ENCODE data around the gene RABGAP1L.
"Not testable (repeated sequence)": the region's sequence is repeated elsewhere in the genome, so short reads cannot be mapped to it uniquely, and the experiment has no call there.

RABGAP1L gene

DNA sequence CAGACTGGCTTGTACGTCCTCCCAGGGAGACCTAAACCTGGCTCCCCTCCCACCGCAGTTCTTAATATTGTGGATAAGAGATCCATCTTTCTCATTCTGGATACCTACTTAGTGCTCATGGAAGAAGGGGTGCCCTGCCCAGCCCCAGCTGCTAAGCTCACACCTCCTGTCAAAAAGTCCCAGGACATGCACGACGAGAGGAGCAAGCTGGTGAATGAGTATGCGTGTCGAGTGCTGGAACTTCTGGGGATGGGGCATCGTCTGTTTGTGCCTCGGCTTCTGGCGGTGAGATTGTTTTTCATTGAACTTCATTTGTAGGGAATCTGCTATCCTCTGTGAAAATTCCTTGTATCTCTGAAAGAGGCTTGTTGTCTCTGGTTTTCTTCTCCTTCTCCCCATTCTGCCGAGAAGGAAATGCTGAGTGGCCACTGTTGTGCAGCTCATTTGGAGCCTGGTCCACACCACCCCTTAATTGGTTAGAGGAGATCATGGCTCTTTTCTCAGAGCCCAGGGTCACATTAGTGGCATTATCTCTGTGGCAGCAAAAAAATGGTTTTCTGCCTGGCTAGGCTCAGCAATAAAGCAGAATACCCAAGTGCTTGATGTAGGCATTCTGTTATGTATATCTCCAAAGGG is 641.0 kb downstream of the RABGAP1L start:
- no peak for DNase-seq (ENCODE audit: low read depth, low spot score)

DNA sequence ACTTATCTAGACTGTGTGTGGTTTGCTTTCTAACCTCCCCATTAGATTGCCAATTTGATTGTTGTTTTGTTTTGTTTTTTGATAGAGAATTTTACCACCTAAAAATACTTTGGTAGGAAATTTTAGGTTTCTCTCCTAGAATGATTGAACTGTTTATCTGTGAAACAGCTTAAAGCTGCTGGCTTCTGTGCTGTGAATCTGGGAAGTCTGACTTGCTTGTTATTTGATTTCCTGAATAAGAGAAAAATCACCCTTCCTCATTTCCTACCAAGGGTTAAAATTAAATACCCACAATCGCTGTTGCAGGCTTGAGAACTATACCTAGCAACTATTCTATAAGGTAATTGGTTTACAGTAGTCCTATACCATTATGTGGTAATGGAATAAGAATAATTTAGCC is 641.6 kb downstream of the RABGAP1L start:
- DNase-seq (ENCODE audit: low read depth, low spot score) = no peak

DNA sequence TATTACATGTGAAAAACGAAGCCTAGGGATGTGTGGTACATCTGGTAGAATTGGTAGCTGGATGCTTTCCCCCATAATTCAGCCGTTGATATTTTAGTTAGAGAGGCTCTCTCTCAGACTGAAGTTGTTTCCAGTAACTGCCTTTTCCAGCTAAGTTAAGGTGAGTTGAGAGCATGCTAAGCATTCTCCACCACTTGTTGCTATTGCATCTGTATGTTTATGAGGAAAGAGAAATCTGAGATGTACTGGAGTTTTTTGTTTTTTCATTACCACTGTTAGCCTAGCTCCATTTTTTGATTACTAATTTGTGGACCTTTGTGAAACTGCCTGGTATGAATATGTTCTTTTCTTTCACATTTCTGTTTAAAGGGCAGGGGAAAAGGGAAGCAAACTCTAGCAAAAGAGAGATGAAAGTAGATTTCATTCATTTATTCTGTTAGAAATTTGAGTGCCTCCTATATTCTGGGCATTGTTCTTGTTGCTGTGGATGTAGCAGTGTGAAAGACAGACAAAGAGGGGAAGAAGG is 650.5 kb downstream of the RABGAP1L start:
- DNase-seq (ENCODE audit: low read depth, low spot score) = no peak

DNA sequence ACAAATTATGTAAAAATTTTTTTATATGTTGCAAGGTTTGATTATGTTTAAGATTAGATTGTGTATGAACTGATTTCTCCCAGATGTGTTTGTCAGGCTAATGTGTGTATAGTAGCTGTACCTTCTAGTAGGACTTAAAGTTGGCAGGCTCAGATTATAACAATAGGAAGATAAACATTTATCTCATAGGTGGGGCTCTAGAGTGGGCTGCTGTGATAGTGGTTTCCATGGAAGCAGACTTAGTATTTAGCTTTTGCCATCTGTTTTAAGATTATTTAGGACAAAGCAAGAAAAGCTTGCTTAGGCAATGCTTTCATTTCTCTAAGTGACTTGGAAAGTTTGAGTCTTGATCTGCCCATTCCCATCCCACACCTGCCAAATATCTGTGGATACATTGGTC is 652.7 kb downstream of the RABGAP1L start:
- no peak for DNase-seq (ENCODE audit: low read depth, low spot score)

DNA sequence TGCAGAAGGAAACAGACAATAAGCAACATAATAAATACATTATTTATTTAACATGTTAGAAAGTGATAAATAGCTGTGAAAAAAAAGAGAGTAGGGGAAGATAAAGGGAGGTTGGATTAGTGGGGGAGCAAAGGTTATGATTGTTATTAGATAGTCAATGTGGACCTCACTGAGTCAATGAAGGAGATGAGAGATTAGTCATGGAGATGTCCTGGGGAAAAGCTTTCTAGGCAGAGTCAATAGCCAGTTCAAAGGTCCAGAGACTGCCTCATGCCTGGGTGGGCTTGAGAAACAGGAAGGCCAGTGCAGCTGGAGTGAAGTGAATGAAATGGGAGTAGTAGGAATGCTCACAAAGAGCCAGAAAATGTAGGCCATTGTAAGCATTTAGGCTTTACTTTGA is 653.3 kb downstream of the RABGAP1L start:
- no peak for DNase-seq (ENCODE audit: low read depth, low spot score)

DNA sequence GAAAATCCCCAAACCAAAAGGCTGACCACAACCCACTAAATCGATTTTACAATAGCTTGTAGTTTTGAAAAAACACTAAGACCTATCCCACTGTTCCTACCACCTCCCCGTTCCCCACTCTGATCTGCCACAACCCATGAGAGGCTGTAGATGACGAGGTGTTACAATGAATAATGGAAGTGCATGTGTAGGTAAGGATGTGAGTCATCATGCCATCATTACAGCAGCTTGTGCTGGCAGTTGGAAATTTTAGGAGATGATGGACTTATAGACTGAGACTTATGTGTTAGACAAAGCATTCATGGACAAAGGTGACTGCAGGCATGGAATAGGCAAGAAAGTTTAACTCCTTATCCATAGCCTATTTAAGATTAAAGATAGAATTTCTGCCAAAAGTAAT is 655.7 kb downstream of the RABGAP1L start:
- DNase-seq (ENCODE audit: low read depth, low spot score) = no peak

DNA sequence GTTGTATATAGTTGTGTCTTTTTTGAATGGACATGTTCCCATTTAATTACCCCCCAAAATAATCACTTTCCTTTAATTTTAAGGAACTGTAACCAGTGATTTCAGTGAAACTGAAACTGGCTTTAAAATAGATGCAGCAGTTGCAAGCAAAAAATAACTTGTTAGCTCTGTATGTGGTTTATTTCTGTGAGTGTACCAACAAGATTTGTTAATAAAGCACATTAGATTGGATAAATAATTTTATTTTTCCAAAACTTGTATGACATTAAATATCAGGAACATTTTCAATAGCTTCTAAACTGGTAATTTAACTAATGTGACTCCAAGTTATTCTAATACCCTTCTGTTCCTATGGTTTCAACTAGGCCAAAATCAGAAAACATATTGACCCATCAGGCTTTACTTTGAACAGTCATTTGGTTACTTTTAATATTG is 656.2 kb downstream of the RABGAP1L start:
- no peak for DNase-seq (ENCODE audit: low read depth, low spot score)

DNA sequence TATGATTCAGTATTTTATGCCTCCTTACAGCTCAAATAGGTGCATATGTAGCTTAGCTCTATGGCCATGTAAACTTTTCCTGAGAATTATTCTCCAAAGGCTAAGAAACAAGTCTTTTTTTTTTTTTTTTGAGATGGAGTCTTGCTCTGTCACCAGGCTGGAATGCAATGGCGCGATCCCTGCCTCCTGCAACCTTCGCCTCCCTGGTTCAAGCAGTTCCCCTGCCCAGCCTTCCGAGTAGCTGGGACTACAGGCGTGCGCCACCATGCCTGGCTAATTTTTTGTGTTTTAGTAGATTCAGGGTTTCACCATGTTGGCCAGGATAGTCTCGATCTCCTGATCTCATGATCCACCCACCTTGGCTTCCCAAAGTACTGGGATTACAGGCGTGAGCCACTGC is 657.3 kb downstream of the RABGAP1L start:
- not testable (repeated sequence) for DNase-seq (ENCODE audit: low read depth, low spot score)

DNA sequence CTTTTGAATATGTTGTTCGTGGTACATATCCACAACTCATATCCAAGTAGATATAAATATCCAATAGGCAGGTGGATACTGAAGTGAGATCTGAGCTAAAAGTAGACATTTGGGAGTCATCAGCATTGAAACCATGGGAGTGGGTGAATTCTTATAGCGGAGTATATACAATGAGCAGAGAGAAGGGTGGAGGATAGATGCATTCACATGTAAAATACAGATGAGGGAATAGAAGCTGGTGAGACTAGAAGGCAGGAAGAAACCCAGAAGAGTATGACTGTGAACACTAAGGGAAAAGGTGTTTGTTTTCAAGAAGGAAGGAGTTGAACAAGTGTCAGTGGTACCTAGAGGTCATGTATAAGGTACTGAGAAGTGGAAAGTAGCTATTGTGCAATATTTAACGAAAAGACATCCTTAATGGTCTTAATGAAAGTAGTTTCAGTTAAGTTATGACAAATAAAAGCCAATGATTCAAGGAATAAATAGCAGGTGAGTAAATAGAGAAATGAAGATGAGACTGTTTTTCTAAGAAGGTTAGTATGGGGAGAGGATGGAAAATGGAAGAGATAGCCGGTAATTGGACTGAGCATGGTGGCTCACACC is 658.8 kb downstream of the RABGAP1L start:
- no peak for DNase-seq (ENCODE audit: low read depth, low spot score)

DNA sequence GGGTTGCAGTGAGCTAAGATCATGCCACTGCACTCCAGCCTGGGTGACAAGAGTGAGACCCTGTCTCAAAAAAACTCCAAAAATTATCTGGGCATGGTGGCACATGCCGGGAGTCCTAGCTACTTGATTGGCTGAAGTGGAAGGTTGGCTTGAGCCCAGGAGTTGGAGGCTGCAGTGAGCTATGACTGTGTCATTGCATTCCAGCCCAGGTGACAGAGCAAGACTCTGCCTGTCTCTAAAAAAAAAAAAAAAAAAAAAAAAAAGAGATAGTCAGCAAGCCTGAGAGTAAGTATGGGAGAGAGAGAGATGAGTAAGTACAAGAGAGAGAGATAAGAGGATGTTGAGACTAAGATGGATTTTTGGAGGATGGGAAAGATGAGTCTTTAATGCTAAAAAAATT is 659.6 kb downstream of the RABGAP1L start:
- no peak for DNase-seq (ENCODE audit: low read depth, low spot score)

DNA sequence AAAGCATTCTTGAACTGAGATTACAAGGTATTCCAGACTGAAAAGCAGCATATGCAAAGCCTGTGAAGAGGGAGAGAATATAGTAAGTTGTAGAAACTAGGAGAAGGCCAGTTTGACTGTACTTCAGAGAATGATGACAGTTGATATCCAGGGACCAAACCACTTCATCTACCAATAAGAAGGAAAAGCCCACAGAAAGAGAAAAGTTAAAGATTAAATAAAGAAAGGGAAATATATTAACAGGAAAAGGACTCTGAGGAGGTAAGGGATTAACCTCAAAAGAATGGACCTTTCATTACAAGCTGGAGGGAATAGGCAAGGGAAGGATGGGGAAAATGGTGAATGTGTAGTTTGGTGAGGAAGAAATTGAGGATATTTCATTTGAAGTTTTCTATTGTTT is 660.3 kb downstream of the RABGAP1L start:
- no peak for DNase-seq (ENCODE audit: low read depth, low spot score)

DNA sequence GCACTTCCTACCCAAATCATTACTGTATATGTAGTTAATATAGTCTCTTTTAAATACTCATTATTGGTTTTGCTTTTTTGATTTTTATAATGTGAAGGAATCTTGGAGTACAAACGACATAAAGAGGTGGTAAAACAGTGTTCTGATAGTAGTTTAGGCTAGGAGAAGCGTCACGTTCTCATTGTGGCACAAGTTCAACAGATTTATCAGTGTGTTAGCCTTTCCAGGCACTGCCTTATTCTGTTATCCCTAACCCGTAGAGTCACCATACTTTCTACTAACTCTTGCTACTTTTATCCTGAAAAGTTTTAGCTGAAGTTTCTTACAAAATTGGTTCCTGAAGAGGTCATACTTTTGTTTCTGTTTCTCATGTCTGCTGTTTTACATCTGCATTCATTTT is 665.8 kb downstream of the RABGAP1L start:
- no peak for DNase-seq (ENCODE audit: low read depth, low spot score)

DNA sequence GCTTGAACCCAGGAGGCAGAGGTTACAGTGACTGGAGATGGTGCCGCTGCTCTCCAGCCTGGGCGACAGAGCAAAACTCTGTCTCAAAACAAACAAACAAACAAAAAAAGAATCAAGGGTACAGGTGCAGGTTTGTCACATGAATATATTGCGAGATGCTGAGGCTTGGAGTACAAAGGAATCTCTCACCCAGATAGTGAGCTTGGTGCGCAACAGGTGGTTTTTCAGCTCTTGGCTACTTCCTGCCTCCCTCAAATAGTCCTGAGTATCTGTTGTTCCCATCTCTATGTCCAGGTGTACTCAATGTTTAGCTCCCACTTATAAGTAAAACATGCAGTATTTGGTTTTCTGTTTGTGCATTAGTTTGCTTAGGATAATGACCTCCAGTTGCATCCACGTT is 666.5 kb downstream of the RABGAP1L start:
- DNase-seq (ENCODE audit: low read depth, low spot score) = no peak

DNA sequence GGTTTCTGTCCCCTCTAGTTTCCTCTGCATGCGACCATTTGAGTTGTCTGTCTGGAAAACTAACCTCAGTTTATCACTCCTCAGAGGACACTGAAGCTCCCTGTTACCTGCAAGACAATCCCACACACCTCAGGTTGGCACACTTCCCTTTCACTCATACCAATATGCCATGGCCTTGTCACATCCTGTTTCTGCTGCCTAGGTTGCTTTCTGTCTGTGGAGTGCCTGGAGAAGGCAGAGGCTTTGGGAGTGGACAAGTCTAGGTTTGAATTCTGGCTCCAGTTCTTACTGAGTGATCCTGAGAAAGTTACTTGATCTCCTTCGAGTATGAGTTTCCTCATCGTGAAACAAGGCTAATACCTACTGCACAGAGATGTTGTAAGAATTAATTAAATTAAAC is 668.9 kb downstream of the RABGAP1L start:
- DNase-seq (ENCODE audit: low read depth, low spot score) = no peak

DNA sequence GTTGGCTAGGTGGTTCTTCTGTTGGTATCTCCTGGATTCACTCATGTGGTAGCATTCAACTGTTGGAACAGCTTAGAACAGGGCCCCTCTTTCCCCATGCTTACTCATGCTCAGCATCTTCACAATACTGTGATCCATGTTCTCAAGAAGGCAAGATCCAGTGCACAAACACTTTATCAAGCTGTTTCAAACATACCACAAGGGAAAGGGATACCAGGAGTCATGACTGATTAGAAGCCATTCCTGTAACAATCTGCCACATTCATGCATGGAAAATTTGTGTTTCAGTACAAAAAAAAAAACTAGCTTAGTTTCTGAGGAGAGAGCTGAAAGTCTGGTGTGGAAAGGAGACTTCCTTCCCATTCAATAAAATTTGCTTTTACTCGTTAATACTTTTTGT is 670.7 kb downstream of the RABGAP1L start:
- DNase-seq (ENCODE audit: low read depth, low spot score) = no peak

DNA sequence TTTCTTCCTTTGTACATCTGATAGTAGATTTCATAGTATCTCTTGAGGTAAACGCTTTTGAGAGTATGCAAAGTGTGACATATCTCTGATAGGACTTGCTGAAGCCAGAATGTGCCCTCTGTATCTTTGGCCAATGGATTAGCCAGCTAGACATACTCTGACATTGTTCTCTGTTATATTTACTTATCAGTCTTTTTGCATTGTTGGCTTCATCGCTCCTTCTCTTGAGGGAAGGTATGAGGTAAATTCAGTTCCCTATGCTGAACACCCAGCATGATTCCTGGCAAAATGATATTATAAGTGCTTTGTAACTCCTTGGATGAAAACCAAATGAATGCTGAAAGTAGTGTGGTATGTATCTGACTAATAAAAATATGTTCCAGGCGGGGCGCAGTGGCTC is 677.2 kb downstream of the RABGAP1L start:
- no peak for DNase-seq (ENCODE audit: low read depth, low spot score)

DNA sequence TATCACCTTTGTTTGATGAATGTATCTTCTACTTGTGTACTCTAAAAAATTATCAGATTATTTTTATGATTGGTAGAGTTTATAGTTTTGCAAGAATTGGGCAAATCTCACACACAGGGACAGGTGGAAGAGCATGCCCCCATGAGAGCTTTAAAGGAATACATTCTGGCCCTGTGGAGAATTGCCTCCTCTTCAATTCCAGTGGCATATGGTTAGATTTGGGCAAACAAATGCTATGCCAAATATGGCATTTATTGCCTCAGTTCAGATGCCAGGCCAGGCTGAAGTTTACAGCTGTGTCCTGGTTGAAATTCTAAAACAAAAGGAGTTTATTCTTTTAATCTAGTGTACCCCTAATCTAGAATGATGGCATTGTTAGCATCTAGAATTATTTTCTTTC is 678.1 kb downstream of the RABGAP1L start:
- no peak for DNase-seq (ENCODE audit: low read depth, low spot score)

DNA sequence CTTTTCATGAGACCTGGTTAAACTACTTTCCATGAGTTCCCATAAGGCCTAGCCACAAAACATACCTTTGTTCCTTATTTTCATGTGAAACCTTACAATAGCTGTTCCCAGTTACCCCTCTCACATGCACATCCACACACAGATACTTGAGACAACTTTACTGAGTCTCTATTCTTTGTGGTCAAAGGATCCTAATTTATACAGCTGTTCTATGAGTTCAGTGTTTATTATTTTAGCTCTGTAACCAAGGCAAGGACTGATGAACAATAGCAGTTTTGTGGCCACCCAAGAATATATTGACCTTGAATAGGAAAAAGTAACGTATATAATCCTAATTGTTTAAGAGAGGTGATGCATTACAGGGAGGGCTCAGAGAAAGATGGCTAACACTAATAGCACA is 679.9 kb downstream of the RABGAP1L start:
- no peak for DNase-seq (ENCODE audit: low read depth, low spot score)

DNA sequence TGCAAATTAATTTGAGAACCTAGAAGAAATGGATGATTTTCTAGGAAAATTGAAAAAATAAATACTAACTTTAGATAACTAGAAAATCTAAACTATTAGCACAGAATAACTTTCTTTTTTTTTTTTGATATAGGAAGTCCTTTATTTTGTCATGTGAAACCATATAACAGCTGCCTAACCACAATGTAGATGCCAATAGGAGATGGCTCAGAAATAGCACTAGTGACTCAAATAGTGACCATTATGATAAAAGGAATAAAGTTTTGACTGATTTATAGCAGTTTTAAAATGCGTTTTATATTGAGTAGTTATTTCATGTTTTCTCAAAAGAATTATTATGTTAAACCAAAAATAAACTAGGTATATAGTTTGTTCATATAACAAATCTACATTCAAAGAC is 682.4 kb downstream of the RABGAP1L start:
- DNase-seq (ENCODE audit: low read depth, low spot score) = no peak

DNA sequence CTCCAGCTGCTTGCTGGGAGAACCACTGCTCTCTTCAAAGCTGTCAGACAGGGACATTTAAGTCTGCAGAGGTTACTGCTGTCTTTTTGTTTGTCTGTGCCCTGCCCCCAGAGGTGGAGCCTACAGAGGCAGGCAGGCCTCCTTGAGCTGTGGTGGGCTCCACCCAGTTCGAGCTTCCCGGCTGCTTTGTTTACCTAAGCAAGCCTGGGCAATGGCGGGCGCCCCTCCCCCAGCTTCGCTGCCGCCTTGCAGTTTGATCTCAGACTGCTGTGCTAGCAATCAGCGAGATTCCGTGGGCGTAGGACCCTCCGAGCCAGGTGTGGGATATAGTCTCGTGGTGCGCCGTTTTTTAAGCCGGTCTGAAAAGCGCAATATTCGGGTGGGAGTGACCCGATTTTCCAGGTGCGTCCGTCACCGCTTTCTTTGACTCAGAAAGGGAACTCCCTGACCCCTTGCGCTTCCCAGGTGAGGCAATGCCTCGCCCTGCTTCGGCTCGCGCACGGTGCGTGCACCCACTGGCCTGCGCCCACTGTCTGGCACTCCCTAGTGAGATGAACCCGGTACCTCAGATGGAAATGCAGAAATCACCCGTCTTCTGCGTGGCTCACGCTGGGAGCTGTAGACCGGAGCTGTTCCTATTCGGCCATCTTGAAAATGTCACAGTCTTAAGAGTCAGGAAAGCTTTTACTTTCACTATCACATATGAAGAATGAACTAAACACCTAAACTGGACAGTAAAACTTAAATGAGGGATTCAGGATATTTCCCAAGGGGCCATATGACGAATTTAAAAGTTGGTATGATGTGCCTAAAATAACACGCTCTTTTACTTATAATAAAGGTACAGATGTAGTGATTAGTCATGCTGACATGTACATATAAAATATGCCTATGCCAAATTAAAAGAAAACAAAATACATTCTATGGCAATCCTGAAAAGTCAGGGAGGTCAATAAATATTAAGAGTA is 689.6 kb downstream of the RABGAP1L start:
- not testable (repeated sequence) for DNase-seq (ENCODE audit: low read depth, low spot score)

DNA sequence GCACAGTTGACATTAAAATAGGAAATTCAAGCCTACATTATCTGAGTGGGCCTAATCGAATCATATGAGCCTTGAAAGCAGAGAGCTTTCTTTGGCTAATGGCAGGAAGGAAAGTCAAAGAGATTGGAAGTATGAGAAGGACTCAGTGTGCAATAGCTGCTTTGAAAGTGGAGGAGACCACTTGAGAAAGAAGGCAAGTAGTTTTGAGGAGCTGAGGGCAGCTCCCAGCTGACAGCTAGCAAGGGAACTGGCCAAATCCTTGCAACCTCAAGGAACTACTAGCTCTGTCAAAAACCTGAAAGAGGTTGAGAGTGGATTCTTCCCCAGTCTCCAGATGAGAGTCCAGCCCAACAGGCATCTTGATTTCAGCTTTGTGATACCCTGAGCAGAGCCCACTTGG is 691.4 kb downstream of the RABGAP1L start:
- no peak for DNase-seq (ENCODE audit: low read depth, low spot score)

DNA sequence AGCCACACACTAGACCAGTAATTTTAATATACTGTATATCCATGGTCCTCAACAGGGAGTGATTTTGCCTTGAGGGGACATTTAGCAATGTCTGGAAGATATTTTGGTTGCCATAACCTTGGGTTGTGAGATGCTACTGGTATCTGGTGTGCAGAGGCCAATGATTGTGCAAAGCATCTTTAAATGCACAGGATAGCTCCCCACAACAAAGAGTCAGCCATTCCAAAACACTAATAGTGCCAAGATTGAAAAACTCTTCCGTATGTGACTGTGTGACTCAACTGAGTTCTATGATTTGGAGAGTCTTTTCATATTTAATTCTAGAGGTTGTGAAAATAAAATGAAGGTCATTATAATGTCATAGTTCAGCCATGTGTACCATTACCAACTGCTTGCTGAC is 699.0 kb downstream of the RABGAP1L start:
- no peak for DNase-seq (ENCODE audit: low read depth, low spot score)

Data from activated CD4-positive, CD25-positive, alpha-beta regulatory T cell treated with anti-CD3 and anti-CD28 coated beads, Interleukin-2, amount 50 U/mL, for 16 hours (primary cell).